HG02943 (cell line): ENCODE results near the gene SLCO2A1.
"Not testable (repeated sequence)": the region's sequence is repeated elsewhere in the genome, so short reads cannot be mapped to it uniquely, and the experiment has no call there.

Experiments
- ATAC-seq: cut with Tn5 transposase; IDR thresholded peaks from one replicate; pipeline ENCODE4 v1.9.1; 2021; ENCODE audit warnings: mild to moderate bottlenecking, low read depth, moderate library complexity; ENCODE audit not compliant: unreplicated experiment

SLCO2A1 gene

GRCh38 chr3:134029734-134030378, at the start of gene SLCO2A1:
TSS of gene SLCO2A1 (minus strand) at chr3:134029925. CDS start at chr3:134029802, 123 bp downstream.
- no peak for ATAC-seq

- no peak for ATAC-seq
Observed at GRCh38 chr3:134079111-134079547, 49.4 kb upstream of the SLCO2A1 start.

- ATAC-seq: no peak
Observed at GRCh38 chr3:134078169-134078831, 48.6 kb upstream of the SLCO2A1 start.

- no peak for ATAC-seq
Observed at GRCh38 chr3:134077649-134078161, 48.0 kb upstream of the SLCO2A1 start.

GRCh38 chr3:134076851-134077250, 47.1 kb upstream of the SLCO2A1 start:
- ATAC-seq: no peak

- ATAC-seq: no peak
Observed at GRCh38 chr3:134075846-134076245, 46.1 kb upstream of the SLCO2A1 start.

GRCh38 chr3:134075568-134075825, 45.8 kb upstream of the SLCO2A1 start:
- ATAC-seq: no peak

- ATAC-seq: no peak
Observed at GRCh38 chr3:134074790-134075567, 45.3 kb upstream of the SLCO2A1 start.

- no peak for ATAC-seq
Observed at GRCh38 chr3:134074001-134074789, 44.5 kb upstream of the SLCO2A1 start.

- ATAC-seq: no peak
Observed at GRCh38 chr3:134073583-134073945, 43.8 kb upstream of the SLCO2A1 start.

GRCh38 chr3:134072881-134073582, 43.3 kb upstream of the SLCO2A1 start:
- no peak for ATAC-seq

- not testable (repeated sequence) for ATAC-seq
Observed at GRCh38 chr3:134070281-134070680, 40.6 kb upstream of the SLCO2A1 start.

- ATAC-seq: no peak
Observed at GRCh38 chr3:134068429-134068828, 38.7 kb upstream of the SLCO2A1 start.

- no peak for ATAC-seq
Observed at GRCh38 chr3:134067531-134068161, 37.9 kb upstream of the SLCO2A1 start.

- no peak for ATAC-seq
Observed at GRCh38 chr3:134066651-134067530, 37.2 kb upstream of the SLCO2A1 start.

- ATAC-seq: no peak
Observed at GRCh38 chr3:134066158-134066541, 36.4 kb upstream of the SLCO2A1 start.

GRCh38 chr3:134065252-134066157, 35.8 kb upstream of the SLCO2A1 start:
- no peak for ATAC-seq

GRCh38 chr3:134064081-134064480, 34.4 kb upstream of the SLCO2A1 start:
- no peak for ATAC-seq
